Ovary (tissue), 3 donors: Measurements from ENCODE around the gene FAM107B.

Experiments
- POLR2A ChIP-seq: fragments of 450-650 bp; IDR thresholded peaks from one replicate; pipeline ENCODE4 v1.6.1; 2017; ENCODE audit warnings: antibody characterized with exemption, mild to moderate bottlenecking, moderate library complexity
- TF ChIP-seq, protein P1 (sequence below), 3 donors: fragments of 450-650 bp in 2 of 3; fragments of 200-600 bp in 1 of 3; IDR thresholded peaks; one replicate each; pipeline versions ENCODE4 v1.5.1 to v1.8.0; 2016 to 2022; ENCODE audit warnings: antibody characterized with exemption in 3 of 3, mild to moderate bottlenecking in 1 of 3
- donor health status: DM: no; HTN: no; CAD: no.

DNA sequence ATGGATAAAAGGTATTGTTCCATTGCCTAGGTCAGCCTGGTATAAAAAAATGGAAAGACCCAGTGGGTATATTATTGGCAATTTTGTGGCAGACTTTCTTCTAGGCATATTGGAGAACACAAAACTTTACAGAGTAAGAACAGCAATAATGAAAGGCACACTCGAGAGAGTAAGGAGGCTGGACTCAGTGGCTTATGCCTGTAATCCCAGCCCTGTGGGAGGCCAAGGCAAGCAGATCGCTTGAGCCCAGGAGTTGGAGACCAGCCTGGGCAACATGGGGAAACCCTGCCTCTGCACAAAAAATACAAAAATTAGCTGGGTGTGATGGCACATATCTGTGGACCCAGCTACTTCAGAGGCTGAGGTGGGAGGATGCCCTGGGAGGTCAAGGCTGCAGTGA lies 158.2 kb downstream of the FAM107B start:
- TF ChIP-seq POLR2A: no peak
- TF ChIP-seq, protein P1, sequence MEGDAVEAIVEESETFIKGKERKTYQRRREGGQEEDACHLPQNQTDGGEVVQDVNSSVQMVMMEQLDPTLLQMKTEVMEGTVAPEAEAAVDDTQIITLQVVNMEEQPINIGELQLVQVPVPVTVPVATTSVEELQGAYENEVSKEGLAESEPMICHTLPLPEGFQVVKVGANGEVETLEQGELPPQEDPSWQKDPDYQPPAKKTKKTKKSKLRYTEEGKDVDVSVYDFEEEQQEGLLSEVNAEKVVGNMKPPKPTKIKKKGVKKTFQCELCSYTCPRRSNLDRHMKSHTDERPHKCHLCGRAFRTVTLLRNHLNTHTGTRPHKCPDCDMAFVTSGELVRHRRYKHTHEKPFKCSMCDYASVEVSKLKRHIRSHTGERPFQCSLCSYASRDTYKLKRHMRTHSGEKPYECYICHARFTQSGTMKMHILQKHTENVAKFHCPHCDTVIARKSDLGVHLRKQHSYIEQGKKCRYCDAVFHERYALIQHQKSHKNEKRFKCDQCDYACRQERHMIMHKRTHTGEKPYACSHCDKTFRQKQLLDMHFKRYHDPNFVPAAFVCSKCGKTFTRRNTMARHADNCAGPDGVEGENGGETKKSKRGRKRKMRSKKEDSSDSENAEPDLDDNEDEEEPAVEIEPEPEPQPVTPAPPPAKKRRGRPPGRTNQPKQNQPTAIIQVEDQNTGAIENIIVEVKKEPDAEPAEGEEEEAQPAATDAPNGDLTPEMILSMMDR (IDR thresholded peaks at IDR 0.05): no peak
